ENCODE results near the gene PYGO2. TPM values are rescaled to one million over a fixed set of nuclear protein-coding genes. Genes with fewer than 3 reads are reported as not detected.
"Not testable (repeated sequence)": the region's sequence is repeated elsewhere in the genome, so short reads cannot be mapped to it uniquely, and the experiment has no call there.

Gene PYGO2
- total and polyA plus RNA-seq, 4 donors: 12.7 to 34.3 (median 28.2) TPM

DNA sequence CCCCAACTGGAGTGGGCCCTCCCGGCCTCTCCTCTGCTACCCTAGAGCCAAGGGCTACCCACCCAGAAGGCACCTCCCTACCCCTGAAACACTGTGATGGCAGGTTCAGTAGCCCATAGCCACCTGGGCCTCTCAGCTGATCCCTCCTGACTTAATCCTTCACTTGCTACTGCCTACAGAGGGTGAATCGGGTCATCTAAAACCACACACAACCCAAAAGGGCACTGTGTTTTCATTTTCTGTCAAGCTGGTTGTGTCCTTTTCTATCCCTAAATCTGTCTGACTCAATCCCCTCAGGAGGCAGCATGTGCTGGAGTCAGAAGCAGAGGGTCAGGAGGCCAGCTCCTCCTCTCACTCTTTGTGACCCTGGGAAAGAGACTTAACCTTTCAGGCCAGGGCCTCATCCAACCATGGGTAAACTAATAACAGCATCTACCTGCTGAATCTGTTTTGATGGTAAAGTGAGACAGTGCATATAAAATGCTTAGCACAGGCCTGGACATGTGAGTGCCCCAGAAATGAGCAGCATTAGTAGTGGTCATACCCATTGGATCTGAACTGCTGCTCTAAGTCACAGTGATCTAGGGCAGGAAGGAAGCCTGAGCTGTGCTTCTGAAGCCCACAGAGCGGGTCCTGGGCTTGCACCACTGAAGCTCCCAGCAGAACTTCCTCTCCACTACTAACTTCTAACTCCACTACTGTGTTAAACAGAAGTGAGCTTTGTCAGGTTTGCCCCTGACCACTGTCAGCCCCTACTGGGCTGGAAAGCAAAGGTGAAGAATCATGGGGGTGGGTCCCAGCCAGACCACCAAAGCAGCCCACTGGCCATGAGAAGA lies 36.0 kb downstream of the PYGO2 start:
- Histone ChIP-seq H3K27ac (ENCODE audit: low read depth, low read length) (no peak overlapping the region), H3K36me3 (ENCODE audit: control insufficient read depth, insufficient read depth, low read length) (peaks cover 61% of the 10 kb centered on the region), H3K4me1 (ENCODE audit: control insufficient read depth, insufficient read depth, low read length) (no peaks in the 10 kb centered on the region), H3K4me3 (ENCODE audit: low read depth, low read length) (no peak overlapping the region), H3K27me3 (ENCODE audit: control insufficient read depth, insufficient read depth, low read length) (no peaks in the 10 kb centered on the region), H3K9me3 (ENCODE audit: control insufficient read depth, insufficient read depth, low read length) (no peaks in the 10 kb centered on the region)
- DNase-seq (ENCODE audit: low read depth in 4 of 6, low spot score in 6 of 6): no peak
- WGBS (ENCODE audit: insufficient coverage): 94% methylated on average over 2 of the region's 3 CpGs

DNA sequence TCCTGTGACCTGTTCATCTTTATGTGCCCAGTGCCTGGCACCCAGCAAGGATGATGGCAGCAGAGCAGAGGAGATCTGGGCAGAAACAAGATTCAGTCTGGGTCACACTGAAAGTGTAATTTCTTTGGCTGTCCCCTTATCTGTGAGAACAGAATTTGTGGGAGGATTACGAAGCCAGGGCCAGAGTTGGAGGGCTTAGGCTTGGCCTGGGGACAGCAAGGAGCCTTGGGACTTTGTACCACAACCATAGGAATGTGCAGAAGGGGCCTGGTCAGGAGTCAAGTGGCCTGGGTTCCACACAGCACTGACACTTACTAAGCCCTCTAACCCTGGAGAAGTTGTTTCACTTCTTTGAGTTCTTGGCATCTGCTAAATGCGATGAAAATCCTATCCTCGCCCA lies 37.9 kb downstream of the PYGO2 start:
- no peak overlapping the region for H3K4me3 ChIP-seq (ENCODE audit: low read depth, low read length)
- DNase-seq (ENCODE audit: low read depth in 4 of 6, low spot score in 6 of 6): no peak
- WGBS (ENCODE audit: insufficient coverage): 100% methylated on average over 3 of the region's 3 CpGs
- H3K36me3 ChIP-seq (ENCODE audit: control insufficient read depth, insufficient read depth, low read length): peaks cover 44% of the 10 kb centered on the region
- H3K27me3 ChIP-seq (ENCODE audit: control insufficient read depth, insufficient read depth, low read length): no peaks in the 10 kb centered on the region
- no peaks in the 10 kb centered on the region for H3K9me3 ChIP-seq (ENCODE audit: control insufficient read depth, insufficient read depth, low read length)
- no peak overlapping the region for H3K27ac ChIP-seq (ENCODE audit: low read depth, low read length)
- H3K4me1 ChIP-seq (ENCODE audit: control insufficient read depth, insufficient read depth, low read length): no peaks in the 10 kb centered on the region

DNA sequence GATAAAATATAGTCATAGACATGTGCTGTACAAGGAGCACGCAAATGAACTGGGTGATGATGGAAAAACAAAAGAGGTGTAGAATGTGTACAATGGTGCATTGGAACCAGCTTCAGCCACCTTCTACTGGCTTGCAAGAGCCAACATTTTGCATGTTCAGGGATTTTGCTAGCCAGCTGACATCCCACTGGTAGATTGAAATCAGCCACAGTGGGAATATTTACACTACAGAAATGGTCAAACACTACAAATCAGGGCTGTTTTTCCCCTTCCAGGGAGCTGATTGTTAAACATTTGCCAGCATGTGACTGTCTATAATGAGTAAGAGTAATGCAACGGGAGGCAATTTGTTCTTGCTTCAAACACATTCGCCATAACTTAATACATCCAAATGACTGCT lies 48.3 kb downstream of the PYGO2 start:
- Histone ChIP-seq H3K4me1 (ENCODE audit: control insufficient read depth, insufficient read depth, low read length) (peaks cover 10% of the 10 kb centered on the region), H3K4me3 (ENCODE audit: low read depth, low read length) (no peak overlapping the region), H3K36me3 (ENCODE audit: control insufficient read depth, insufficient read depth, low read length) (peaks cover 3% of the 10 kb centered on the region), H3K27me3 (ENCODE audit: control insufficient read depth, insufficient read depth, low read length) (no peaks in the 10 kb centered on the region), H3K9me3 (ENCODE audit: control insufficient read depth, insufficient read depth, low read length) (peaks cover 3% of the 10 kb centered on the region), H3K27ac (ENCODE audit: low read depth, low read length) (no peak overlapping the region)
- WGBS (ENCODE audit: insufficient coverage): 100% methylated on average over 1 of the region's 3 CpGs
- peak in 1 of 6 donors; percentile 15 for DNase-seq (ENCODE audit: low read depth in 4 of 6, low spot score in 6 of 6)

DNA sequence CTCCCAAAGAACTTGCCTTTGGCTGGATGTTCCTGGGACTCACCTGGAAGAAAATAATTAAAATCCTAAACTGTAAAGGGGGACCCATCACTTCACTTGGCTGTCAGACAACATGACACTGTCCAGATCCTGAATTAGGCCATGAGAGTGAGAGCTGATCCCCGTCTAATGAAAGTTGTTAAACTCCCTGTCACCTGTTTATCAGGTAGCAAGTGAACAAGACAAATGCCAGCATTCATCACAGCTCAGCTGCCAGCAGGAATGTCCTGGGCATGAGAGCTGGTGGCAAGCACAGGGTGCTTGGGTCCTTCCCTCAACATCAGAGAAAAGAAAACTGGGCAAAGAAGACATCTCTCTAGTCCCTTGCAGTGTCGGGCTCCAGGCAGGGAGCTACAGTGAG lies 48.8 kb downstream of the PYGO2 start:
- Histone ChIP-seq H3K9me3 (ENCODE audit: control insufficient read depth, insufficient read depth, low read length) (peaks cover 3% of the 10 kb centered on the region), H3K27ac (ENCODE audit: low read depth, low read length) (no peak overlapping the region), H3K4me1 (ENCODE audit: control insufficient read depth, insufficient read depth, low read length) (peaks cover 10% of the 10 kb centered on the region), H3K36me3 (ENCODE audit: control insufficient read depth, insufficient read depth, low read length) (peaks cover 3% of the 10 kb centered on the region), H3K4me3 (ENCODE audit: low read depth, low read length) (no peak overlapping the region), H3K27me3 (ENCODE audit: control insufficient read depth, insufficient read depth, low read length) (no peaks in the 10 kb centered on the region)
- 88% methylated on average over 2 of the region's 2 CpGs for WGBS (ENCODE audit: insufficient coverage)
- DNase-seq (ENCODE audit: low read depth in 4 of 6, low spot score in 6 of 6): no peak

DNA sequence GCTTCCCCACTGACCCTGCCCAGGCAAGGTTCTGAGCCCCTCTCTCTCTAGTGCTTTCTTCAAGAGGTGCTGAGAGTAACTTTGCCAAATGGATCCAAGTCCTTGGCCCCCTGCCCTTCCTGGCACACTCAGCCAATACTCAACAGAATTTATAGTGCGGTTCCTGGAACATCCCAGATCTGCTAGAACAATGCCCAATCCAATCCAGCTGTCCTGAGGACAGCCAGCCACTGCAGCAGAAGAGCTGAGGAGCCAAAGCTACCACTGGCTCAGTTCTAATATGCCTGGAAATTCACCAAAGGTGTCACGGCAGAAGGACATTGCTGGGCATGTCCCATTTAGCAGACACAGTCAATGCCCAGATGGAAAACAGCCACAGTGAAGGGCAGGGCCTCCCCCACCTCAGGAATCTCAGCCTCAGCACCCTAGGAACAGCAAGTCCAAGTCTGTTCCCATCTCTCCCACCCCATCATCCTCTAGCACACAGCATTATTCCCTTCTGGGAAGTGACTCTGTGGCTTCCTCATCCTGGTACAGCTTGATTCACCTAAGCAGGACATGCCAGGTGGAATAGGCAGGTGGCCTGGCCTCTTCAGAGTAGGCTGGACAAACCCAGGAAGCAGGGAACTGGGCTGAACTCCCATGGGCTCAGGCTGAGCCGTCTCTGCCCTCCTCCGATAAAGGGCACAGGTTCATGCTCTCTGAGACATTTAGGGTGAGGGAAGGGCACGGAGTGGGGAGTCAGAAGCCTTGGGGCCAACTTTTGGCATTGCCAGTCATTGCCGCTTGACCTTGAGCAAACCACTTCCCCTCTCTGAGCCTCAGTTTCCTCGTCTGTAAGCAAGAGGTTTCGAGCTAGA lies 49.7 kb downstream of the PYGO2 start:
- peaks cover 3% of the 10 kb centered on the region for H3K36me3 ChIP-seq (ENCODE audit: control insufficient read depth, insufficient read depth, low read length)
- peaks cover 10% of the 10 kb centered on the region for H3K4me1 ChIP-seq (ENCODE audit: control insufficient read depth, insufficient read depth, low read length)
- no peak overlapping the region for H3K27ac ChIP-seq (ENCODE audit: low read depth, low read length)
- peaks cover 3% of the 10 kb centered on the region for H3K9me3 ChIP-seq (ENCODE audit: control insufficient read depth, insufficient read depth, low read length)
- no peaks in the 10 kb centered on the region for H3K27me3 ChIP-seq (ENCODE audit: control insufficient read depth, insufficient read depth, low read length)
- H3K4me3 ChIP-seq (ENCODE audit: low read depth, low read length): no peak overlapping the region
- WGBS (ENCODE audit: insufficient coverage): 63% methylated on average over 6 of the region's 8 CpGs
- DNase-seq (ENCODE audit: low read depth in 4 of 6, low spot score in 6 of 6): peak in 2 of 6 donors; percentile 15 to 64

DNA sequence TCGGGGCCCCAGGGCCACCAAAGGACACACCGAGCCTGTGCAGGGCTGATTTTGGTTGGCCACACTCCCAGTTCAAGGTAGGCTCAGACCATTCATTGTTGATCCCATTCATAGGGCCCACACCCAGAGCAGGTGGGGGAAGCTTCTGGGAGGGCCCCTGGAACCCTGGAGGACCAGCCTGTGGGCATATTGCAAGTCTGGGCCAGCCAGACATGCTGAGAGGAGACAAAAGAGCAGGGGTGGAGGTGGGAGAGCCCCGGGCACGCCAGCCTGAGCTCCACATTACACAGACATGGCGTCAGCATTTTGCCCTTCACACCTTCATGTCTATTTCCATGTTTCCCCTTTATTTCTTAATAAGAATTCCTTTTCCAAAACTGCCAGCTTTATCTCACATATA lies 50.7 kb downstream of the PYGO2 start:
- Histone ChIP-seq H3K27ac (ENCODE audit: low read depth, low read length) (no peak overlapping the region), H3K27me3 (ENCODE audit: control insufficient read depth, insufficient read depth, low read length) (no peaks in the 10 kb centered on the region)
- 100% methylated on average over 2 of the region's 5 CpGs for WGBS (ENCODE audit: insufficient coverage)

DNA sequence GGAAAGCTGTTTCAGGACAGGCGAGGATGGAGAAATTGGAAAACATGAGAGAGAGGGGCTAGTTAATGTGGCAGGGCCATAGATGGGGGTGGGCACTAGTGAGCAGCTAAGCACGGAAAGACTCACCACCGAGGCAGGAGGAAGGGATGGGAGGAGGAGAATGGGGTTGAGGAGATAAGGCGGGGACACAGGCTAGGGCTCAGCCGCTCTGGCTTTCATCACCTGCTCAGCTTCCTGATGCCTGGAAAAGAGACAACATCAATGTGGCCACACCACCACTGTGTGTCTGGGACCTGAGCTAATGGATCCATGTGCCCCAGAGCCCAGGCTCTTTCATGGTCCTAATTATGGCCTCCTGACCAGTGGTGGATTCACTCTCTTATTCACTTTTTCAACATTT lies 52.6 kb downstream of the PYGO2 start:
- peaks cover 3% of the 10 kb centered on the region for H3K36me3 ChIP-seq (ENCODE audit: control insufficient read depth, insufficient read depth, low read length)
- no peak overlapping the region for H3K27ac ChIP-seq (ENCODE audit: low read depth, low read length)
- H3K27me3 ChIP-seq (ENCODE audit: control insufficient read depth, insufficient read depth, low read length): no peaks in the 10 kb centered on the region
- no peak for DNase-seq (ENCODE audit: low read depth in 4 of 6, low spot score in 6 of 6)
- peaks cover 10% of the 10 kb centered on the region for H3K4me1 ChIP-seq (ENCODE audit: control insufficient read depth, insufficient read depth, low read length)
- WGBS (ENCODE audit: insufficient coverage): 93% methylated on average over 5 of the region's 5 CpGs
- H3K9me3 ChIP-seq (ENCODE audit: control insufficient read depth, insufficient read depth, low read length): peaks cover 3% of the 10 kb centered on the region
- no peak overlapping the region for H3K4me3 ChIP-seq (ENCODE audit: low read depth, low read length)

More for the DNA sequence above, 50.7 kb downstream of the PYGO2 start:
- no peak for DNase-seq (ENCODE audit: low read depth in 4 of 6, low spot score in 6 of 6)
- H3K4me1 ChIP-seq (ENCODE audit: control insufficient read depth, insufficient read depth, low read length): peaks cover 10% of the 10 kb centered on the region
- H3K36me3 ChIP-seq (ENCODE audit: control insufficient read depth, insufficient read depth, low read length): peaks cover 3% of the 10 kb centered on the region
- peaks cover 3% of the 10 kb centered on the region for H3K9me3 ChIP-seq (ENCODE audit: control insufficient read depth, insufficient read depth, low read length)
- H3K4me3 ChIP-seq (ENCODE audit: low read depth, low read length): no peak overlapping the region

DNA sequence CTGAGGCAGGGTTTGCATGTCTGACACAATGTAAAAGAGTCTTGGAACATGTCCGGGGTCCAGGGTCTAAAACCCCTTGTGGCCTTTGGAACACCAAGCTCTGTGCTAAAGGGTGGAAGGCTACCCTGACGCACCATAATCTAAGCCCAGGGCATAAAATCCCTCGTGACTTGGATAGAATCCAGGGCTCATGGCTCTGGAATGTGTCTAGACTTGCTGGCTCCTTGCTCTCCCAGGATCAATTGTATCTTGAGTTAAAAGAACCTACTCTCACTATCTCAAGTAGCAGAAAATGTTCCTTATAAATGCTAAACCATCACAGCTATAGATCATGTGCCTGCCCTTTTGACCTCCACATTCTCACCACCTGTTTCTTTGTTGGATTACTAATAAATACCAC lies 53.5 kb downstream of the PYGO2 start:
- not testable (repeated sequence) for H3K4me3 ChIP-seq (ENCODE audit: low read depth, low read length); DNase-seq (ENCODE audit: low read depth in 4 of 6, low spot score in 6 of 6); H3K27ac ChIP-seq (ENCODE audit: low read depth, low read length); H3K36me3 ChIP-seq (ENCODE audit: control insufficient read depth, insufficient read depth, low read length); H3K9me3 ChIP-seq (ENCODE audit: control insufficient read depth, insufficient read depth, low read length); H3K27me3 ChIP-seq (ENCODE audit: control insufficient read depth, insufficient read depth, low read length)
- peaks cover 10% of the 10 kb centered on the region for H3K4me1 ChIP-seq (ENCODE audit: control insufficient read depth, insufficient read depth, low read length)
- no CpG with 5 or more reads among the region's 3 CpGs for WGBS (ENCODE audit: insufficient coverage)
